ENCODE measurements around the gene MRPL51.

Gene MRPL51

DNA sequence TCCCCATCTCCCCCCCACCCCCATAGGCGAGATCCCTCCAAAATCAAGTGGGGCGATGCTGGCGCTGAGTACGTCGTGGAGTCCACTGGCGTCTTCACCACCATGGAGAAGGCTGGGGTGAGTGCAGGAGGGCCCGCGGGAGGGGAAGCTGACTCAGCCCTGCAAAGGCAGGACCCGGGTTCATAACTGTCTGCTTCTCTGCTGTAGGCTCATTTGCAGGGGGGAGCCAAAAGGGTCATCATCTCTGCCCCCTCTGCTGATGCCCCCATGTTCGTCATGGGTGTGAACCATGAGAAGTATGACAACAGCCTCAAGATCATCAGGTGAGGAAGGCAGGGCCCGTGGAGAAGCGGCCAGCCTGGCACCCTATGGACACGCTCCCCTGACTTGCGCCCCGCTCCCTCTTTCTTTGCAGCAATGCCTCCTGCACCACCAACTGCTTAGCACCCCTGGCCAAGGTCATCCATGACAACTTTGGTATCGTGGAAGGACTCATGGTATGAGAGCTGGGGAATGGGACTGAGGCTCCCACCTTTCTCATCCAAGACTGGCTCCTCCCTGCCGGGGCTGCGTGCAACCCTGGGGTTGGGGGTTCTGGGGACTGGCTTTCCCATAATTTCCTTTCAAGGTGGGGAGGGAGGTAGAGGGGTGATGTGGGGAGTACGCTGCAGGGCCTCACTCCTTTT is 44.0 kb upstream of the MRPL51 start:
- Histone ChIP-seq H3K27ac (ENCODE audit: insufficient read depth, low read depth, low read length, poor library complexity, severe bottlenecking) (no peak overlapping the region), H3K27me3 (ENCODE audit: control insufficient read depth, insufficient read depth, low read length, poor library complexity, severe bottlenecking) (no peaks in the 10 kb centered on the region), H3K9me3 (ENCODE audit: control insufficient read depth, low read length) (no peaks in the 10 kb centered on the region), H3K36me3 (ENCODE audit: control insufficient read depth, insufficient read depth, low read length) (peaks cover 35% of the 10 kb centered on the region), H3K4me3 (ENCODE audit: insufficient read depth, low read depth, low read length) (no peak overlapping the region), H3K4me1 (ENCODE audit: control insufficient read depth, insufficient read depth, low read length) (peaks cover 25% of the 10 kb centered on the region)
- WGBS, 2 experiments = 93 to 94% methylated on average over 19 of the region's 19 CpGs

DNA sequence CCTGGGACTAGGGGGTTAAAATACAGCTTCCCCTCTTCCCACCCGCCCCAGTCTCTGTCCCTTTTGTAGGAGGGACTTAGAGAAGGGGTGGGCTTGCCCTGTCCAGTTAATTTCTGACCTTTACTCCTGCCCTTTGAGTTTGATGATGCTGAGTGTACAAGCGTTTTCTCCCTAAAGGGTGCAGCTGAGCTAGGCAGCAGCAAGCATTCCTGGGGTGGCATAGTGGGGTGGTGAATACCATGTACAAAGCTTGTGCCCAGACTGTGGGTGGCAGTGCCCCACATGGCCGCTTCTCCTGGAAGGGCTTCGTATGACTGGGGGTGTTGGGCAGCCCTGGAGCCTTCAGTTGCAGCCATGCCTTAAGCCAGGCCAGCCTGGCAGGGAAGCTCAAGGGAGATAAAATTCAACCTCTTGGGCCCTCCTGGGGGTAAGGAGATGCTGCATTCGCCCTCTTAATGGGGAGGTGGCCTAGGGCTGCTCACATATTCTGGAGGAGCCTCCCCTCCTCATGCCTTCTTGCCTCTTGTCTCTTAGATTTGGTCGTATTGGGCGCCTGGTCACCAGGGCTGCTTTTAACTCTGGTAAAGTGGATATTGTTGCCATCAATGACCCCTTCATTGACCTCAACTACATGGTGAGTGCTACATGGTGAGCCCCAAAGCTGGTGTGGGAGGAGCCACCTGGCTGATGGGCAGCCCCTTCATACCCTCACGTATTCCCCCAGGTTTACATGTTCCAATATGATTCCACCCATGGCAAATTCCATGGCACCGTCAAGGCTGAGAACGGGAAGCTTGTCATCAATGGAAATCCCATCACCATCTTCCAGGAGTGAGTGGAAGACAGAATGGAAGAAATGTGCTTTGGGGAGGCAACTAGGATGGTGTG is 43.1 kb upstream of the MRPL51 start:
- Histone ChIP-seq H3K27me3 (ENCODE audit: control insufficient read depth, insufficient read depth, low read length, poor library complexity, severe bottlenecking) (no peaks in the 10 kb centered on the region), H3K27ac (ENCODE audit: insufficient read depth, low read depth, low read length, poor library complexity, severe bottlenecking) (no peak overlapping the region), H3K4me3 (ENCODE audit: insufficient read depth, low read depth, low read length) (peak overlapping the region; percentile 99), H3K36me3 (ENCODE audit: control insufficient read depth, insufficient read depth, low read length) (peaks cover 36% of the 10 kb centered on the region), H3K9me3 (ENCODE audit: control insufficient read depth, low read length) (no peaks in the 10 kb centered on the region), H3K4me1 (ENCODE audit: control insufficient read depth, insufficient read depth, low read length) (peaks cover 30% of the 10 kb centered on the region)
- 68 to 72% methylated on average over 10 of the region's 10 CpGs for WGBS, 2 experiments

DNA sequence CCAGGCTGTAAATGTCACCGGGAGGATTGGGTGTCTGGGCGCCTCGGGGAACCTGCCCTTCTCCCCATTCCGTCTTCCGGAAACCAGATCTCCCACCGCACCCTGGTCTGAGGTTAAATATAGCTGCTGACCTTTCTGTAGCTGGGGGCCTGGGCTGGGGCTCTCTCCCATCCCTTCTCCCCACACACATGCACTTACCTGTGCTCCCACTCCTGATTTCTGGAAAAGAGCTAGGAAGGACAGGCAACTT is 42.6 kb upstream of the MRPL51 start:
- 1 to 3% methylated on average over 6 of the region's 6 CpGs for WGBS, 2 experiments
- peak overlapping the region; percentile 99 for H3K4me3 ChIP-seq (ENCODE audit: insufficient read depth, low read depth, low read length)
- no peaks in the 10 kb centered on the region for H3K9me3 ChIP-seq (ENCODE audit: control insufficient read depth, low read length)
- peaks cover 30% of the 10 kb centered on the region for H3K4me1 ChIP-seq (ENCODE audit: control insufficient read depth, insufficient read depth, low read length)
- H3K27me3 ChIP-seq (ENCODE audit: control insufficient read depth, insufficient read depth, low read length, poor library complexity, severe bottlenecking) = no peaks in the 10 kb centered on the region
- H3K36me3 ChIP-seq (ENCODE audit: control insufficient read depth, insufficient read depth, low read length) = peaks cover 41% of the 10 kb centered on the region
- no peak overlapping the region for H3K27ac ChIP-seq (ENCODE audit: insufficient read depth, low read depth, low read length, poor library complexity, severe bottlenecking)

DNA sequence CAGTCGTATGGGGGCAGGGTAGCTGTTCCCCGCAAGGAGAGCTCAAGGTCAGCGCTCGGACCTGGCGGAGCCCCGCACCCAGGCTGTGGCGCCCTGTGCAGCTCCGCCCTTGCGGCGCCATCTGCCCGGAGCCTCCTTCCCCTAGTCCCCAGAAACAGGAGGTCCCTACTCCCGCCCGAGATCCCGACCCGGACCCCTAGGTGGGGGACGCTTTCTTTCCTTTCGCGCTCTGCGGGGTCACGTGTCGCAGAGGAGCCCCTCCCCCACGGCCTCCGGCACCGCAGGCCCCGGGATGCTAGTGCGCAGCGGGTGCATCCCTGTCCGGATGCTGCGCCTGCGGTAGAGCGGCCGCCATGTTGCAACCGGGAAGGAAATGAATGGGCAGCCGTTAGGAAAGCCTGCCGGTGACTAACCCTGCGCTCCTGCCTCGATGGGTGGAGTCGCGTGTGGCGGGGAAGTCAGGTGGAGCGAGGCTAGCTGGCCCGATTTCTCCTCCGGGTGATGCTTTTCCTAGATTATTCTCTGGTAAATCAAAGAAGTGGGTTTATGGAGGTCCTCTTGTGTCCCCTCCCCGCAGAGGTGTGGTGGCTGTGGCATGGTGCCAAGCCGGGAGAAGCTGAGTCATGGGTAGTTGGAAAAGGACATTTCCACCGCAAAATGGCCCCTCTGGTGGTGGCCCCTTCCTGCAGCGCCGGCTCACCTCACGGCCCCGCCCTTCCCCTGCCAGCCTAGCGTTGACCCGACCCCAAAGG is 42.1 kb upstream of the MRPL51 start:
- 0% methylated on average over 52 of the region's 52 CpGs for WGBS, 2 experiments
- Histone ChIP-seq H3K36me3 (ENCODE audit: control insufficient read depth, insufficient read depth, low read length) (peaks cover 46% of the 10 kb centered on the region), H3K27ac (ENCODE audit: insufficient read depth, low read depth, low read length, poor library complexity, severe bottlenecking) (peak overlapping the region; percentile 98), H3K27me3 (ENCODE audit: control insufficient read depth, insufficient read depth, low read length, poor library complexity, severe bottlenecking) (no peaks in the 10 kb centered on the region), H3K9me3 (ENCODE audit: control insufficient read depth, low read length) (no peaks in the 10 kb centered on the region), H3K4me3 (ENCODE audit: insufficient read depth, low read depth, low read length) (peak overlapping the region; percentile 99), H3K4me1 (ENCODE audit: control insufficient read depth, insufficient read depth, low read length) (peaks cover 26% of the 10 kb centered on the region)

DNA sequence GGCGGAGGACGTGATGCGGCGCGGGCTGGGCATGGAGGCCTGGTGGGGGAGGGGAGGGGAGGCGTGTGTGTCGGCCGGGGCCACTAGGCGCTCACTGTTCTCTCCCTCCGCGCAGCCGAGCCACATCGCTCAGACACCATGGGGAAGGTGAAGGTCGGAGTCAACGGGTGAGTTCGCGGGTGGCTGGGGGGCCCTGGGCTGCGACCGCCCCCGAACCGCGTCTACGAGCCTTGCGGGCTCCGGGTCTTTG is 41.6 kb upstream of the MRPL51 start:
- no peaks in the 10 kb centered on the region for H3K9me3 ChIP-seq (ENCODE audit: control insufficient read depth, low read length)
- peak overlapping the region; percentile 99 for H3K4me3 ChIP-seq (ENCODE audit: insufficient read depth, low read depth, low read length)
- 0% methylated on average over 25 of the region's 25 CpGs for WGBS, 2 experiments
- H3K36me3 ChIP-seq (ENCODE audit: control insufficient read depth, insufficient read depth, low read length) = peaks cover 51% of the 10 kb centered on the region
- H3K4me1 ChIP-seq (ENCODE audit: control insufficient read depth, insufficient read depth, low read length) = peaks cover 26% of the 10 kb centered on the region
- H3K27me3 ChIP-seq (ENCODE audit: control insufficient read depth, insufficient read depth, low read length, poor library complexity, severe bottlenecking) = no peaks in the 10 kb centered on the region
- H3K27ac ChIP-seq (ENCODE audit: insufficient read depth, low read depth, low read length, poor library complexity, severe bottlenecking) = peak overlapping the region; percentile 98

DNA sequence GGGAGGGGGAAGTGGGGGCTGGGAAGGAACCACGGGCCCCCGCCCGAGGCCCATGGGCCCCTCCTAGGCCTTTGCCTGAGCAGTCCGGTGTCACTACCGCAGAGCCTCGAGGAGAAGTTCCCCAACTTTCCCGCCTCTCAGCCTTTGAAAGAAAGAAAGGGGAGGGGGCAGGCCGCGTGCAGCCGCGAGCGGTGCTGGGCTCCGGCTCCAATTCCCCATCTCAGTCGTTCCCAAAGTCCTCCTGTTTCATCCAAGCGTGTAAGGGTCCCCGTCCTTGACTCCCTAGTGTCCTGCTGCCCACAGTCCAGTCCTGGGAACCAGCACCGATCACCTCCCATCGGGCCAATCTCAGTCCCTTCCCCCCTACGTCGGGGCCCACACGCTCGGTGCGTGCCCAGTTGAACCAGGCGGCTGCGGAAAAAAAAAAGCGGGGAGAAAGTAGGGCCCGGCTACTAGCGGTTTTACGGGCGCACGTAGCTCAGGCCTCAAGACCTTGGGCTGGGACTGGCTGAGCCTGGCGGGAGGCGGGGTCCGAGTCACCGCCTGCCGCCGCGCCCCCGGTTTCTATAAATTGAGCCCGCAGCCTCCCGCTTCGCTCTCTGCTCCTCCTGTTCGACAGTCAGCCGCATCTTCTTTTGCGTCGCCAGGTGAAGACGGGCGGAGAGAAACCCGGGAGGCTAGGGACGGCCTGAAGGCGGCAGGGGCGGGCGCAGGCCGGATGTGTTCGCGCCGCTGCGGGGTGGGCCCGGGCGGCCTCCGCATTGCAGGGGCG is 41.0 kb upstream of the MRPL51 start, which contains the start of gene GAPDH:
Gene GAPDH, plus strand, starts transcription at position 595 of the 772 bp plus-strand sequence. CDS start 316 bp downstream, outside the sequence.
- H3K27ac ChIP-seq (ENCODE audit: insufficient read depth, low read depth, low read length, poor library complexity, severe bottlenecking) = peak within 1 kb of the TSS; percentile 98
- WGBS, 2 experiments = 0 to 1% methylated on average over 62 of the region's 62 CpGs
- peak within 1 kb of the TSS; percentile 99 for H3K4me3 ChIP-seq (ENCODE audit: insufficient read depth, low read depth, low read length)
- H3K4me1 ChIP-seq (ENCODE audit: control insufficient read depth, insufficient read depth, low read length) = peaks cover 26% of the 10 kb centered on the region
- no peaks in the 10 kb centered on the region for H3K9me3 ChIP-seq (ENCODE audit: control insufficient read depth, low read length)
- no peaks in the 10 kb centered on the region for H3K27me3 ChIP-seq (ENCODE audit: control insufficient read depth, insufficient read depth, low read length, poor library complexity, severe bottlenecking)
- H3K36me3 ChIP-seq (ENCODE audit: control insufficient read depth, insufficient read depth, low read length) = peaks cover 56% of the 10 kb centered on the region

DNA sequence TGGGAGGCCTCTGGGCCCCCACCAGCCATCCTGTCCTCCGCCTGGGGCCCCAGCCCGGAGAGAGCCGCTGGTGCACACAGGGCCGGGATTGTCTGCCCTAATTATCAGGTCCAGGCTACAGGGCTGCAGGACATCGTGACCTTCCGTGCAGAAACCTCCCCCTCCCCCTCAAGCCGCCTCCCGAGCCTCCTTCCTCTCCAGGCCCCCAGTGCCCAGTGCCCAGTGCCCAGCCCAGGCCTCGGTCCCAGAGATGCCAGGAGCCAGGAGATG is 40.5 kb upstream of the MRPL51 start:
- Histone ChIP-seq H3K9me3 (ENCODE audit: control insufficient read depth, low read length) (no peaks in the 10 kb centered on the region), H3K4me1 (ENCODE audit: control insufficient read depth, insufficient read depth, low read length) (peaks cover 26% of the 10 kb centered on the region), H3K27ac (ENCODE audit: insufficient read depth, low read depth, low read length, poor library complexity, severe bottlenecking) (peak overlapping the region; percentile 98), H3K27me3 (ENCODE audit: control insufficient read depth, insufficient read depth, low read length, poor library complexity, severe bottlenecking) (no peaks in the 10 kb centered on the region), H3K4me3 (ENCODE audit: insufficient read depth, low read depth, low read length) (peak overlapping the region; percentile 99), H3K36me3 (ENCODE audit: control insufficient read depth, insufficient read depth, low read length) (peaks cover 54% of the 10 kb centered on the region)
- WGBS, 2 experiments = 0% methylated on average over 9 of the region's 9 CpGs

DNA sequence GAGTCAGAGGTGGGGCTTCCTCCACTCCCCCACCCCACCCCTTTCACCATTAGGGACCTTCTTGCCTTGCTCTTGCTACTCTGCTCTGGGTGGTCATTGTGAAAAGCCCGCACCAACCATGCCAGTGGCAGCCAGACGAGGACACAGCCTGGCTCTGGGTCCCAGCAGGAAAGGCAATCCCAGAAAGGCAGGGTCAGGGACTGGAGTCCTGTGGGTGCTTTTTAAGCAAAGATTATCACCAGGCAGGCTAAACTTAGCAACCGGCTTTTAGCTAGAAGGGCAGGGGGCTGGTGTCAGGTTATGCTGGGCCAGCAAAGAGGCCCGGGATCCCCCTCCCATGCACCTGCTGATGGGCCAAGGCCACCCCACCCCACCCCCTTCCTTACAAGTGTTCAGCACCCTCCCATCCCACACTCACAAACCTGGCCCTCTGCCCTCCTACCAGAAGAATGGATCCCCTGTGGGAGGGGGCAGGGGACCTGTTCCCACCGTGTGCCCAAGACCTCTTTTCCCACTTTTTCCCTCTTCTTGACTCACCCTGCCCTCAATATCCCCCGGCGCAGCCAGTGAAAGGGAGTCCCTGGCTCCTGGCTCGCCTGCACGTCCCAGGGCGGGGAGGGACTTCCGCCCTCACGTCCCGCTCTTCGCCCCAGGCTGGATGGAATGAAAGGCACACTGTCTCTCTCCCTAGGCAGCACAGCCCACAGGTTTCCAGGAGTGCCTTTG is 40.0 kb upstream of the MRPL51 start:
- Histone ChIP-seq H3K9me3 (ENCODE audit: control insufficient read depth, low read length) (no peaks in the 10 kb centered on the region), H3K27me3 (ENCODE audit: control insufficient read depth, insufficient read depth, low read length, poor library complexity, severe bottlenecking) (no peaks in the 10 kb centered on the region), H3K27ac (ENCODE audit: insufficient read depth, low read depth, low read length, poor library complexity, severe bottlenecking) (peak overlapping the region; percentile 98), H3K4me3 (ENCODE audit: insufficient read depth, low read depth, low read length) (peak overlapping the region; percentile 99), H3K36me3 (ENCODE audit: control insufficient read depth, insufficient read depth, low read length) (peaks cover 55% of the 10 kb centered on the region), H3K4me1 (ENCODE audit: control insufficient read depth, insufficient read depth, low read length) (peaks cover 26% of the 10 kb centered on the region)
- 0 to 1% methylated on average over 14 of the region's 14 CpGs for WGBS, 2 experiments

DNA sequence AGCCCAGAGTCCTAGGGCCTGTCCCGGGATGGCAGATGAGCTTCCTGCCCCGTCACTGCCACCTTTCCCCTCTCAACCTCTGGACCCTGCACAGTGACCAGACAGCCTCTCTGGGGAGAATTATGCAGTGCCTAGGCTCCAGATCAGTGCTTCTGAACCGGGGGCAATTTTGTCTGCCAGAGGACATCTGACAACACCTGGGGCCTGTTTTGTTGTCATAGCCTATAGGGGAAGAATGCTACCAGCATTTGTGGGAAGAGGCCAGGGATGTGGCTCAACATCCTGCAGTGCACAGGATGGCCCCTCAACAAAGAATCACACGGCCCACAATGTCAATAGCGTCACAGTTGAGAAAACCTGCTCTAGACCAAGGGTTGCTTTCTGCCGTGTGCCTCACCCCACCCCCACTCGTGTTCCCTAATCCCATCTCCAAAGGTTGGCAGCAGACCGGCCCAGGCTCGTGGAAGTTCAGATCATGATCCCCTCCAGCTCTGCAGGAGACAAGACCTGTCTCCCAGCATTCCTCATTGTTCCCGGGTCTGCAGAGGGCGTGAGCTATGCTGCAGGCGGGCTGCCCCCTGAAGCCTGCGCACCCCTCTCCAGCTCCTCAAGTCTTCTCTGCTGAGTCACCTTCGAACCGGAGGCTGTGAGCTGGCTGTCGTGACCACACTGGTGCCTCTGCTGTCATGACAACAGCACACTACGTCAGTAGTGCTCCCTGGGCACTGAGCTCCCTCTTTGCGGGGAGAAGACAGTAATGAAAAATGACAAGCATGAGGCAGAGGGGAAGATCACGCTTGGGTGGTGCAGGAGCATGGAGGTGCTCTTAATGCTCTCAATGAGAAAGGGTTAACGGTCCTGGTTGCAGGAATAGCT is 39.2 kb upstream of the MRPL51 start:
- H3K36me3 ChIP-seq (ENCODE audit: control insufficient read depth, insufficient read depth, low read length) = peaks cover 57% of the 10 kb centered on the region
- 23 to 25% methylated on average over 20 of the region's 20 CpGs for WGBS, 2 experiments

More for the DNA sequence above, 39.2 kb upstream of the MRPL51 start:
- Histone ChIP-seq H3K9me3 (ENCODE audit: control insufficient read depth, low read length) (no peaks in the 10 kb centered on the region), H3K27me3 (ENCODE audit: control insufficient read depth, insufficient read depth, low read length, poor library complexity, severe bottlenecking) (no peaks in the 10 kb centered on the region), H3K4me1 (ENCODE audit: control insufficient read depth, insufficient read depth, low read length) (peaks cover 26% of the 10 kb centered on the region), H3K4me3 (ENCODE audit: insufficient read depth, low read depth, low read length) (peak overlapping the region; percentile 99), H3K27ac (ENCODE audit: insufficient read depth, low read depth, low read length, poor library complexity, severe bottlenecking) (peak overlapping the region; percentile 98)

Measured in ectodermal cell (in vitro differentiated cells).